HL-60 (cell line): Measurements from ENCODE around the gene GFOD1.

ENCODE experiments used
- DNase-seq, 2 experiments: peaks; one replicate each; pipeline ENCODE4 v3.0.0-alpha.2; 2010 to 2020; ENCODE audit warnings: low read depth in 1 of 2, low spot score in 1 of 2
- H3K27ac ChIP-seq: fragments of 250-450 bp; sonication (Bioruptor Pico); replicated peaks from 2 replicates; pipeline ENCODE4 v1.5.1; 2020; ENCODE audit warnings: mild to moderate bottlenecking, moderate library complexity
- H3K27me3 ChIP-seq: fragments of 250-450 bp; sonication (Bioruptor Pico); 2 replicates; pipeline ENCODE4 v1.5.1; 2021; ENCODE audit warnings: mild to moderate bottlenecking, moderate library complexity; ENCODE audit not compliant: insufficient read depth, poor library complexity, severe bottlenecking
- H3K4me3 ChIP-seq: replicated peaks from 2 replicates; pipeline ENCODE4 v1.5.1; 2011; ENCODE audit warnings: mild to moderate bottlenecking, control low read depth, low read length; ENCODE audit not compliant: insufficient read depth
- GABPA ChIP-seq: IDR thresholded peaks from 2 replicates; pipeline ENCODE4 v1.6.1; 2012; ENCODE audit warnings: low read depth
- POLR2AphosphoS5 ChIP-seq: IDR thresholded peaks from 2 replicates; pipeline ENCODE4 v1.6.1; 2012; ENCODE audit warnings: low read depth
- SPI1 ChIP-seq: IDR thresholded peaks from 2 replicates; pipeline ENCODE4 v1.6.1; 2012; ENCODE audit warnings: low read depth, mild to moderate bottlenecking, borderline replicate concordance
- TF ChIP-seq, protein P1 (sequence below): IDR thresholded peaks from 2 replicates; pipeline ENCODE4 v1.6.1; 2012; ENCODE audit warnings: low read depth; ENCODE audit not compliant: insufficient replicate concordance
- TF ChIP-seq, protein P2 (sequence below): IDR thresholded peaks from one replicate; pipeline ENCODE4 v1.5.1; 2011; ENCODE audit warnings: low read length, control low read depth, inconsistent platforms; ENCODE audit not compliant: insufficient read depth

The GFOD1 gene

GRCh38 chr6:13494137-13494536, 6.7 kb upstream of the GFOD1 start:
- H3K4me3 ChIP-seq = no peak overlapping the region
- H3K27me3 ChIP-seq = no peaks in the 10 kb centered on the region
- DNase-seq = no peak
- TF ChIP-seq, protein P1, sequence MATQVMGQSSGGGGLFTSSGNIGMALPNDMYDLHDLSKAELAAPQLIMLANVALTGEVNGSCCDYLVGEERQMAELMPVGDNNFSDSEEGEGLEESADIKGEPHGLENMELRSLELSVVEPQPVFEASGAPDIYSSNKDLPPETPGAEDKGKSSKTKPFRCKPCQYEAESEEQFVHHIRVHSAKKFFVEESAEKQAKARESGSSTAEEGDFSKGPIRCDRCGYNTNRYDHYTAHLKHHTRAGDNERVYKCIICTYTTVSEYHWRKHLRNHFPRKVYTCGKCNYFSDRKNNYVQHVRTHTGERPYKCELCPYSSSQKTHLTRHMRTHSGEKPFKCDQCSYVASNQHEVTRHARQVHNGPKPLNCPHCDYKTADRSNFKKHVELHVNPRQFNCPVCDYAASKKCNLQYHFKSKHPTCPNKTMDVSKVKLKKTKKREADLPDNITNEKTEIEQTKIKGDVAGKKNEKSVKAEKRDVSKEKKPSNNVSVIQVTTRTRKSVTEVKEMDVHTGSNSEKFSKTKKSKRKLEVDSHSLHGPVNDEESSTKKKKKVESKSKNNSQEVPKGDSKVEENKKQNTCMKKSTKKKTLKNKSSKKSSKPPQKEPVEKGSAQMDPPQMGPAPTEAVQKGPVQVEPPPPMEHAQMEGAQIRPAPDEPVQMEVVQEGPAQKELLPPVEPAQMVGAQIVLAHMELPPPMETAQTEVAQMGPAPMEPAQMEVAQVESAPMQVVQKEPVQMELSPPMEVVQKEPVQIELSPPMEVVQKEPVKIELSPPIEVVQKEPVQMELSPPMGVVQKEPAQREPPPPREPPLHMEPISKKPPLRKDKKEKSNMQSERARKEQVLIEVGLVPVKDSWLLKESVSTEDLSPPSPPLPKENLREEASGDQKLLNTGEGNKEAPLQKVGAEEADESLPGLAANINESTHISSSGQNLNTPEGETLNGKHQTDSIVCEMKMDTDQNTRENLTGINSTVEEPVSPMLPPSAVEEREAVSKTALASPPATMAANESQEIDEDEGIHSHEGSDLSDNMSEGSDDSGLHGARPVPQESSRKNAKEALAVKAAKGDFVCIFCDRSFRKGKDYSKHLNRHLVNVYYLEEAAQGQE = no peak
- no peak for TF ChIP-seq GABPA
- TF ChIP-seq POLR2AphosphoS5 = no peak
- TF ChIP-seq, protein P2, sequence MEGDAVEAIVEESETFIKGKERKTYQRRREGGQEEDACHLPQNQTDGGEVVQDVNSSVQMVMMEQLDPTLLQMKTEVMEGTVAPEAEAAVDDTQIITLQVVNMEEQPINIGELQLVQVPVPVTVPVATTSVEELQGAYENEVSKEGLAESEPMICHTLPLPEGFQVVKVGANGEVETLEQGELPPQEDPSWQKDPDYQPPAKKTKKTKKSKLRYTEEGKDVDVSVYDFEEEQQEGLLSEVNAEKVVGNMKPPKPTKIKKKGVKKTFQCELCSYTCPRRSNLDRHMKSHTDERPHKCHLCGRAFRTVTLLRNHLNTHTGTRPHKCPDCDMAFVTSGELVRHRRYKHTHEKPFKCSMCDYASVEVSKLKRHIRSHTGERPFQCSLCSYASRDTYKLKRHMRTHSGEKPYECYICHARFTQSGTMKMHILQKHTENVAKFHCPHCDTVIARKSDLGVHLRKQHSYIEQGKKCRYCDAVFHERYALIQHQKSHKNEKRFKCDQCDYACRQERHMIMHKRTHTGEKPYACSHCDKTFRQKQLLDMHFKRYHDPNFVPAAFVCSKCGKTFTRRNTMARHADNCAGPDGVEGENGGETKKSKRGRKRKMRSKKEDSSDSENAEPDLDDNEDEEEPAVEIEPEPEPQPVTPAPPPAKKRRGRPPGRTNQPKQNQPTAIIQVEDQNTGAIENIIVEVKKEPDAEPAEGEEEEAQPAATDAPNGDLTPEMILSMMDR = no peak
- no peak for TF ChIP-seq SPI1
- H3K27ac ChIP-seq = no peak overlapping the region

DNA sequence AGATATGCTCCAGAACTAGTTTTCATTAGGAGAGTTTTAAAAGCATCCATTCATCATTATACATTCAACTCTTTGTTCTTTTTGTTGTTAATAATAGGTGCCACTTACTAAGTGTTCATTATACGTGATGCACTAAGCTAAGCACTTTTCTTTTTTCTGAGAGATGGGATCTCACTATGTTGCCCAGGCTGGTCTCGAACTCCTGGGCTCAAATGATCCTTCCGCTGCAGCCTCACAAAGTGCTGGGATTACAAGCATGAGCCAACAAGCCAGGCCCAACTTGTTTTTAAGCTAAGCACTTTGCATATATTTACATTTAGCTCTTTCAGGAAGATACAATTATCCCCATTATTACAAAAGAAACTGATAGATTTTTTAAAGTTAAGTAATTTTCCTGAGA, 5.7 kb upstream of the GFOD1 start:
- no peaks in the 10 kb centered on the region for H3K27me3 ChIP-seq
- TF ChIP-seq, protein P2 = no peak
- TF ChIP-seq GABPA (no peak), SPI1 (no peak), POLR2AphosphoS5 (no peak)
- TF ChIP-seq, protein P1 = no peak

GRCh38 chr6:13492357-13492756, 5.0 kb upstream of the GFOD1 start:
- Histone ChIP-seq H3K27ac (no peak overlapping the region), H3K27me3 (no peaks in the 10 kb centered on the region), H3K4me3 (no peak overlapping the region)
- no peak for DNase-seq
- no peak for TF ChIP-seq SPI1
- TF ChIP-seq POLR2AphosphoS5 = no peak
- TF ChIP-seq GABPA = no peak
- TF ChIP-seq, protein P2 = no peak
- TF ChIP-seq, protein P1 = no peak

More for the DNA sequence above, 5.7 kb upstream of the GFOD1 start:
- Histone ChIP-seq H3K4me3 (no peak overlapping the region), H3K27ac (no peak overlapping the region)
- DNase-seq = no peak
